Uterus (tissue), 4 donors: ENCODE results near the gene EIF2S1. TPM values are rescaled to one million over a fixed set of nuclear protein-coding genes. Genes with fewer than 3 reads are reported as not detected.

Source experiments
- DNase-seq, 2 donors: peaks; one replicate each; pipeline ENCODE4 v3.0.0-alpha.2; 2019 to 2020
- H3K27ac ChIP-seq, 2 donors: fragments of 200-600 bp; sonication (generic); 1 replicate in 1 of 2; 2 replicates in 1 of 2; pipeline ENCODE4 v1.5.1; 2016 to 2018
- H3K27me3 ChIP-seq, 2 donors: fragments of 200-600 bp; sonication (generic); one replicate each; pipeline ENCODE4 v1.5.1; 2018 to 2019; ENCODE audit warnings: control low read depth in 1 of 2
- H3K36me3 ChIP-seq, 2 donors: fragments of 200-600 bp; sonication (generic); one replicate each; pipeline ENCODE4 v1.5.1; 2019; ENCODE audit warnings: control low read depth in 1 of 2
- H3K4me1 ChIP-seq, 2 donors: fragments of 200-600 bp; sonication (generic); one replicate each; pipeline ENCODE4 v1.5.1; 2018 to 2019; ENCODE audit warnings: control low read depth in 1 of 2
- H3K4me3 ChIP-seq, 2 donors: fragments of 200-600 bp; sonication (generic); 1 replicate in 1 of 2; 2 replicates in 1 of 2; pipeline ENCODE4 v1.5.1; 2018 to 2019; ENCODE audit warnings: mild to moderate bottlenecking in 1 of 2
- H3K9me3 ChIP-seq, 2 donors: fragments of 200-600 bp; sonication (generic); one replicate each; pipeline ENCODE4 v1.5.1; 2019; ENCODE audit warnings: control low read depth in 1 of 2
- CTCF ChIP-seq, 4 experiments: fragments of 200-600 bp in 2 of 4; fragments of 450-650 bp in 2 of 4; sonication (generic) in 2 of 4; IDR thresholded peaks; one replicate each; pipeline ENCODE4 v1.5.1; 2016 to 2019; ENCODE audit warnings: antibody characterized with exemption in 4 of 4, mild to moderate bottlenecking in 2 of 4, moderate library complexity in 1 of 4
- POLR2A ChIP-seq, 2 donors: fragments of 450-650 bp; IDR thresholded peaks; one replicate each; pipeline ENCODE4 v1.6.1; 2016; ENCODE audit warnings: antibody characterized with exemption in 2 of 2, mild to moderate bottlenecking in 1 of 2, moderate library complexity in 1 of 2
- intact Hi-C: fragments of 100-400 bp; cut with DNase I; formaldehyde crosslinking; loops from one replicate; pipeline ENCODE4 v1.15.1; 2023; ENCODE audit warnings: low total_unique reads
- total RNA-seq, 4 donors: library from RNA; depleted of rRNA in 3 of 4; stranded (reverse); fragments of >200 nt in 3 of 4; gene quantifications; one replicate each; pipeline versions ENCODE4 v1.1.0 to v1.2.4, GENCODE V29; 2014 to 2023
- donor health status: DM: yes; HTN: yes; CAD: no.

Gene EIF2S1
- total RNA-seq, 4 donors from 2014 or later, result 60.9 to 111 (median 85.7) TPM

DNA sequence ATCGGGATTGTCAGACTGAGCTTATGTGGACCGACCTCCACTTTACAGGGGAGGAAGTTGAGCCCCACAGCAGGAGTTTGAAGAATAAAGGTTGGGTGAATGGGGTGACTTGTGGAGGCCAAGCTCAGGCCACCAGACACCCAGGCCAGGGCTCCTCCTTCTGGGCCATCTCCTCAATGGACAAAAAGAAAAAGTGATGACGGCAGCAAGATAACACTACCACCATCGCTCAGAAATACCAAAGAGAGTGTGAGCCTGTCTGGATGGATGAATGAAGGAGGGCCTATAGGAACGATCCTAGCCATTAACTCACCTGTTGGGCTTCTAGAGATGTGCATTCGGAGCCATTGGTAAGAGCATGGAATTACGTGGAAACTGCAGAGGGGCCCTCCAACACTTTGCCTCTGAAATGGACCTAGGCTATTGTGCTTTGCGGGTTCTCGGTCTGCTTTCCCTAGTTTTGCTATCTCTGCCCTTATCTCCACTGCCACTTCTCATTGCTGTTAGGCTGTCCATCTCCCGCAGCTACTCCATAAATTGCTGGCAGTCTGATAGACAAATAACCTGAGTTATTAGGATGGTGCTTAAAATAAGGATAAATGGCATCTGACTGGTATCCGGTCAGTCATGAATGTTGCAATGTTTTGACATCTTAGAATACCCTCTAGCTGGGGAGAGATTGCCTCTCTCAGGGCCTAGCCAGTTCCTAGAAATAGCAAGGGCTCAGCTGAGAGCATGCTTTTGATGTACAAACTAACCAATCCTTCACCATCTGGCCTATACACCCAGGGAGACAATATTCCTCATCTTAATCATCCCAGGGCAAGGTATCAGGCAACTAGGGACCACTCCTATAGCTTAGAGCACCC is 61.5 kb downstream of the EIF2S1 start:
- intact Hi-C loops, result no loop called here
- Histone ChIP-seq H3K36me3 (no peaks in the 10 kb centered on the region), H3K27me3 (no peaks in the 10 kb centered on the region), H3K9me3 (no peaks in the 10 kb centered on the region), H3K4me1 (no peaks in the 10 kb centered on the region), H3K4me3 (no peak overlapping the region), H3K27ac (no peak overlapping the region)
- TF ChIP-seq POLR2A (IDR thresholded peaks at IDR 0.05), result no peak
- TF ChIP-seq CTCF (IDR thresholded peaks at IDR 0.05), result no peak
- DNase-seq, result no peak

- TF ChIP-seq POLR2A (IDR thresholded peaks at IDR 0.05) (no peak), CTCF (IDR thresholded peaks at IDR 0.05) (no peak)
- Histone ChIP-seq H3K9me3 (no peaks in the 10 kb centered on the region), H3K27me3 (no peaks in the 10 kb centered on the region), H3K4me1 (no peaks in the 10 kb centered on the region), H3K27ac (no peak overlapping the region), H3K4me3 (no peak overlapping the region), H3K36me3 (no peaks in the 10 kb centered on the region)
- intact Hi-C loops, result no loop called here
- no peak for DNase-seq
Measured at GRCh38 chr14:67423424-67423823, 63.3 kb downstream of the EIF2S1 start.

DNA sequence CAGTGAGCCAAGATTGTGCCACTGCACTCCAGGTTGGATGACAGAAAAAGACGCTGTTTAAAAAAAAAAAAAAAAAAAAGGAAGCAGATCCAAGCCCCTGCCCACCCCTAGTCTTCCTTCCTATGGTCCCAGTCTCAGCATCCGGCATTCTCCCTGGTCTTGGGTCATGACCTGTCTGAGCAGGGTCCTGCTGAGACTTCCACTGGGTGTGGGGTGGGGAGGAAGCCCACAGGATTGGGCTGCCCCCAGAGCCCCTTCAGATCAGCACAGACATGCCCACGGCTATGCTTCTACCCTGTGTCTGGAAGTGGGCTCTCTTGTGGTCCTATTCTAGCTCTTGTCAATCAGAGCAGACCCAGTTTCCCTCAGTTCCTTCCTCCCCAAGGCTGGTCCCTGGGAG is 64.4 kb downstream of the EIF2S1 start:
- H3K4me3 ChIP-seq, result no peak overlapping the region
- no peaks in the 10 kb centered on the region for H3K27me3 ChIP-seq
- intact Hi-C loops, result no loop called here
- H3K9me3 ChIP-seq, result no peaks in the 10 kb centered on the region
- TF ChIP-seq CTCF (IDR thresholded peaks at IDR 0.05) (no peak), POLR2A (IDR thresholded peaks at IDR 0.05) (no peak)
- no peaks in the 10 kb centered on the region for H3K4me1 ChIP-seq
- DNase-seq, result no peak
- H3K27ac ChIP-seq, result no peak overlapping the region
- no peaks in the 10 kb centered on the region for H3K36me3 ChIP-seq

DNA sequence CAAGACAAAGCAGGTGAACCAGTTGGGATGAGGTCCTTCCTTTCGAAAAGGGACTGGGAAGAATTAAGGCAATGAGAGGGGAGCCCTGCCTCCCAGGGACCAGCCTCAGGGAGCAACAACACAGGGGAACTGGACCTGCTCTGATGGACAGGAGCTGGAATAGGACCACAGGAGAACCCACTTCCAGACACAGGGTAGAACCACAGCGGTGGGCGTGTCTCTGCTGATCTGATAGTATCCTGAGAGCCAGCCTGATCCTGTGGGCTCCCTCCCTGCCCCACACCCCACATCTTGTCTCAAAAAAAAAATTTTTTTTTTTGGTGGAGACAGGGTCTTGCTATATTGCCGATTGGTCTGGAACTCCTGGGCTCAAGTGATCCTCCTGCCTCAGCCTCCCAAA is 65.5 kb downstream of the EIF2S1 start:
- DNase-seq, result no peak
- no peaks in the 10 kb centered on the region for H3K27me3 ChIP-seq
- no peak overlapping the region for H3K27ac ChIP-seq

More for the DNA sequence above, 65.5 kb downstream of the EIF2S1 start:
- Histone ChIP-seq H3K36me3 (no peaks in the 10 kb centered on the region), H3K4me1 (no peaks in the 10 kb centered on the region), H3K4me3 (no peak overlapping the region), H3K9me3 (no peaks in the 10 kb centered on the region)
- no peak for TF ChIP-seq CTCF (IDR thresholded peaks at IDR 0.05)
- TF ChIP-seq POLR2A (IDR thresholded peaks at IDR 0.05), result no peak
- intact Hi-C loops, result no loop called here
